K562 (cell line): Measurements from ENCODE around the gene RUSC1. TPM values are rescaled to one million over a fixed set of nuclear protein-coding genes. Genes with fewer than 3 reads are reported as not detected.

Experiments
- CBX3 ChIP-seq, 2 experiments: IDR thresholded peaks; 1 replicate in 1 of 2; 2 replicates in 1 of 2; pipeline ENCODE4 v1.6.1; 2012; ENCODE audit warnings: inconsistent platforms in 2 of 2, low read length in 2 of 2, borderline replicate concordance in 1 of 2, control low read depth in 1 of 2
- CXXC5 ChIP-seq: fragments of 250-450 bp; sonication (Bioruptor Pico); IDR thresholded peaks from 2 replicates; pipeline ENCODE4 v1.8.0; 2022; ENCODE audit warnings: inconsistent platforms, mild to moderate bottlenecking, moderate library complexity
- PML ChIP-seq: IDR thresholded peaks from 2 replicates; pipeline ENCODE4 v1.6.1; 2012; ENCODE audit warnings: low read length, inconsistent platforms
- POLR2A ChIP-seq: fragments of 450-650 bp; conservative IDR thresholded peaks from 2 replicates; pipeline ENCODE4 v1.6.1; 2016
- SMARCB1 ChIP-seq: IDR thresholded peaks from 2 replicates; pipeline ENCODE4 v1.6.1; 2011; ENCODE audit warnings: improper control_type of control experiment, low read depth; ENCODE audit not compliant: insufficient read length
- TEAD1 ChIP-seq, 2 experiments: fragments of 450-650 bp in 1 of 2; sonication (generic) in 1 of 2; formaldehyde crosslinking; IDR thresholded peaks; 2 replicates each; pipeline versions ENCODE4 v1.4.0 to v1.8.0; 2020 to 2022; ENCODE audit warnings: mild to moderate bottlenecking in 2 of 2, missing genetic modification reagents in 1 of 2
- TOE1 ChIP-seq, 2 experiments: fragments of 450-650 bp in 1 of 2; sonication (generic) in 1 of 2; formaldehyde crosslinking in 1 of 2; IDR thresholded peaks; 2 replicates each; pipeline versions ENCODE4 v1.7.1 to v1.8.0; 2016 to 2022; ENCODE audit warnings: borderline replicate concordance in 2 of 2, mild to moderate bottlenecking in 2 of 2, antibody characterized with exemption in 1 of 2, inconsistent platforms in 1 of 2, low read depth in 1 of 2, missing genetic modification reagents in 1 of 2, moderate library complexity in 1 of 2
- polyA plus RNA-seq, 8 experiments: library from polyadenylated mRNA; depleted of rRNA in 4 of 8; stranded (reverse) in 5 of 8; unstranded in 3 of 8; fragments of >200 nt; fragmentation: Nextera tagmentation in 2 of 8; fragmentation: Illumina TruSeq in 1 of 8; extraction: Ambion mirVana in 2 of 8; extraction: Trizol in 1 of 8; gene quantifications; 2 replicates each; pipeline versions ENCODE4 v1.2.1 to v1.2.3, GENCODE V29; 2011 to 2014; ENCODE audit warnings: inconsistent platforms in 1 of 8, missing spikeins in 1 of 8
- total RNA-seq, 7 experiments: library from RNA; depleted of rRNA in 6 of 7; stranded (reverse); fragments of >200 nt in 6 of 7; fragmentation: Illumina TruSeq in 2 of 7; extraction: Trizol in 2 of 7; gene quantifications; 2 replicates each; pipeline versions ENCODE4 v1.2.1 to v1.2.3, GENCODE V29; 2011 to 2021; ENCODE audit warnings: low replicate concordance in 1 of 7
- TF ChIP-seq, protein P1 (sequence below): fragments of 200-800 bp; sonication (Bioruptor generic); IDR thresholded peaks from 2 replicates; pipeline ENCODE4 v1.6.1; 2017; ENCODE audit warnings: missing genetic modification characterization, missing compliant biosample characterization
- TF ChIP-seq, protein P2 (sequence below), 2 experiments: fragments of 200-800 bp in 1 of 2; sonication (Bioruptor generic) in 1 of 2; sonication (generic) in 1 of 2; formaldehyde crosslinking in 1 of 2; IDR thresholded peaks in 1 of 2; conservative IDR thresholded peaks in 1 of 2; 2 replicates each; pipeline versions ENCODE4 v1.5.0 to v1.6.1; 2016 to 2020; ENCODE audit warnings: missing compliant biosample characterization in 1 of 2, missing genetic modification characterization in 1 of 2, missing genetic modification reagents in 1 of 2
- TF ChIP-seq, protein P3 (sequence below), 2 experiments: fragments of 450-650 bp; conservative IDR thresholded peaks; 2 replicates each; pipeline ENCODE4 v1.6.1; 2017; ENCODE audit warnings: mild to moderate bottlenecking in 2 of 2, moderate library complexity in 2 of 2
- TF ChIP-seq, protein P4 (sequence below): fragments of 450-650 bp; IDR thresholded peaks from 2 replicates; pipeline ENCODE4 v1.6.1; 2014; ENCODE audit warnings: low read depth, mild to moderate bottlenecking, moderate library complexity, borderline replicate concordance
- TF ChIP-seq, protein P5 (sequence below): fragments of 450-650 bp; IDR thresholded peaks from 2 replicates; pipeline ENCODE4 v1.6.1; 2018; ENCODE audit not compliant: partially characterized antibody
- TF ChIP-seq, protein P6 (sequence below), 2 experiments: fragments of 450-650 bp in 1 of 2; sonication (generic) in 1 of 2; formaldehyde crosslinking in 1 of 2; IDR thresholded peaks in 1 of 2; conservative IDR thresholded peaks in 1 of 2; 2 replicates each; pipeline versions ENCODE4 v1.6.1 to v1.8.1; 2016 to 2023; ENCODE audit warnings: mild to moderate bottlenecking in 2 of 2, moderate library complexity in 2 of 2, inconsistent platforms in 1 of 2, missing genetic modification reagents in 1 of 2

The RUSC1 gene
- total and polyA plus RNA-seq, 9 of the 15 experiments (the other 6 are each of a cell fraction or from before 2014, with no cell fraction given) = 5.7 to 68.3 (median 33.6) TPM

DNA sequence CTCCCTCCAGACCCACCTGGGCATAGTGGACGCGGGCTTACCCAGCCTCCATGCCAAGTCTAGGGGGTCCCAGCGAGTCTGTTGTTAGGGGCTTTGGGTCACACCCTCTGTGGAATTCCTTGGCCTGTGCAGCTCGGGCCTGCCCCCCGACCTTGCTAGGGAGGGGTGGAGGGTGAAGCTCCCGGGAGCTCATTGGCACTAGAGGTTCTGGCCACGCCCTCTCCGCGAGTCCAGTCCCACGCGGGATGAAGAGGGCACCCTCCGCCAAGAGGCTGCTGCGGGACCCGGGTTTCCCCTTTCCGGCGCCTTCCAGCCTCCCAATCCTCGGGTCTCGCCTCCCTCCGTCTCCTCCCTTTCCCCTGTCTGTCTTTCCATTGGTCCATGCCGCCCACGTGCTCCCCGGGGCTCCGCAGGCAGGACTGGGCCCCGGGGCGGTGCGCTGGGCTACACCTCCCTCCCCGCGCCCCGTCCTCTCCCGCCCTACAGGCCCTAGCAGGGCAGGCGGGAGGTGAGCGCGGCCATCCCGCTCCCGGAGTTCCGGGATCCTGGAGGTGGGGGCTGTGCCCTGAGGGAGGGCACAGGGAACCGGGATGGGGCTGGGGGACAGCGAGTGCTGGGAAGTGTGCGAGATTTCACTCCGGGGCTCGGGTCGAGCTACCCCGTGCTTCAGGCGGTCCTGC is 3.5 kb downstream of the RUSC1 start (continued):
- TF ChIP-seq, protein P1, sequence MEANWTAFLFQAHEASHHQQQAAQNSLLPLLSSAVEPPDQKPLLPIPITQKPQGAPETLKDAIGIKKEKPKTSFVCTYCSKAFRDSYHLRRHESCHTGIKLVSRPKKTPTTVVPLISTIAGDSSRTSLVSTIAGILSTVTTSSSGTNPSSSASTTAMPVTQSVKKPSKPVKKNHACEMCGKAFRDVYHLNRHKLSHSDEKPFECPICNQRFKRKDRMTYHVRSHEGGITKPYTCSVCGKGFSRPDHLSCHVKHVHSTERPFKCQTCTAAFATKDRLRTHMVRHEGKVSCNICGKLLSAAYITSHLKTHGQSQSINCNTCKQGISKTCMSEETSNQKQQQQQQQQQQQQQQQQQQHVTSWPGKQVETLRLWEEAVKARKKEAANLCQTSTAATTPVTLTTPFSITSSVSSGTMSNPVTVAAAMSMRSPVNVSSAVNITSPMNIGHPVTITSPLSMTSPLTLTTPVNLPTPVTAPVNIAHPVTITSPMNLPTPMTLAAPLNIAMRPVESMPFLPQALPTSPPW (CRISPR knock-in tag) = peak; percentile 75
- TF ChIP-seq CXXC5 = peak; percentile 58
- TF ChIP-seq POLR2A = peak; percentile 78
- TF ChIP-seq, protein P2, sequence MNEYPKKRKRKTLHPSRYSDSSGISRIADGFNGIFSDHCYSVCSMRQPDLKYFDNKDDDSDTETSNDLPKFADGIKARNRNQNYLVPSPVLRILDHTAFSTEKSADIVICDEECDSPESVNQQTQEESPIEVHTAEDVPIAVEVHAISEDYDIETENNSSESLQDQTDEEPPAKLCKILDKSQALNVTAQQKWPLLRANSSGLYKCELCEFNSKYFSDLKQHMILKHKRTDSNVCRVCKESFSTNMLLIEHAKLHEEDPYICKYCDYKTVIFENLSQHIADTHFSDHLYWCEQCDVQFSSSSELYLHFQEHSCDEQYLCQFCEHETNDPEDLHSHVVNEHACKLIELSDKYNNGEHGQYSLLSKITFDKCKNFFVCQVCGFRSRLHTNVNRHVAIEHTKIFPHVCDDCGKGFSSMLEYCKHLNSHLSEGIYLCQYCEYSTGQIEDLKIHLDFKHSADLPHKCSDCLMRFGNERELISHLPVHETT (CRISPR knock-in tag; conservative IDR thresholded peaks at IDR 0.05 in 1 of 2, IDR thresholded peaks at IDR 0.05 in 1 of 2) = peak in 1 of 2 experiments; percentile 58; a peak in 1 of 4 replicates
- TF ChIP-seq SMARCB1 = no peak
- 0 out of 2 replicates have a peak, but pooled peaks have one; percentile 9 for TF ChIP-seq TOE1 (IDR thresholded peaks at IDR 0.05; ENCODE audit: borderline replicate concordance)
- no peak for TF ChIP-seq TOE1 (CRISPR knock-in tag; IDR thresholded peaks at IDR 0.05; ENCODE audit: borderline replicate concordance, low read depth)
- TF ChIP-seq, protein P3, sequence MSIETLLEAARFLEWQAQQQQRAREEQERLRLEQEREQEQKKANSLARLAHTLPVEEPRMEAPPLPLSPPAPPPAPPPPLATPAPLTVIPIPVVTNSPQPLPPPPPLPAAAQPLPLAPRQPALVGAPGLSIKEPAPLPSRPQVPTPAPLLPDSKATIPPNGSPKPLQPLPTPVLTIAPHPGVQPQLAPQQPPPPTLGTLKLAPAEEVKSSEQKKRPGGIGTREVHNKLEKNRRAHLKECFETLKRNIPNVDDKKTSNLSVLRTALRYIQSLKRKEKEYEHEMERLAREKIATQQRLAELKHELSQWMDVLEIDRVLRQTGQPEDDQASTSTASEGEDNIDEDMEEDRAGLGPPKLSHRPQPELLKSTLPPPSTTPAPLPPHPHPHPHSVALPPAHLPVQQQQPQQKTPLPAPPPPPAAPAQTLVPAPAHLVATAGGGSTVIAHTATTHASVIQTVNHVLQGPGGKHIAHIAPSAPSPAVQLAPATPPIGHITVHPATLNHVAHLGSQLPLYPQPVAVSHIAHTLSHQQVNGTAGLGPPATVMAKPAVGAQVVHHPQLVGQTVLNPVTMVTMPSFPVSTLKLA (conservative IDR thresholded peaks at IDR 0.05) = peak; percentile 93 to 94
- TF ChIP-seq CBX3 (IDR thresholded peaks at IDR 0.05; ENCODE audit: borderline replicate concordance in 1 of 2, low read length in 2 of 2) = peak in 1 of 2 experiments; percentile 28; a peak in 1 of 3 replicates
- peak in 1 of 2 experiments; percentile 68; a peak in 1 of 4 replicates for TF ChIP-seq TEAD1 (CRISPR knock-in tag; IDR thresholded peaks at IDR 0.05)
- TF ChIP-seq, protein P4, sequence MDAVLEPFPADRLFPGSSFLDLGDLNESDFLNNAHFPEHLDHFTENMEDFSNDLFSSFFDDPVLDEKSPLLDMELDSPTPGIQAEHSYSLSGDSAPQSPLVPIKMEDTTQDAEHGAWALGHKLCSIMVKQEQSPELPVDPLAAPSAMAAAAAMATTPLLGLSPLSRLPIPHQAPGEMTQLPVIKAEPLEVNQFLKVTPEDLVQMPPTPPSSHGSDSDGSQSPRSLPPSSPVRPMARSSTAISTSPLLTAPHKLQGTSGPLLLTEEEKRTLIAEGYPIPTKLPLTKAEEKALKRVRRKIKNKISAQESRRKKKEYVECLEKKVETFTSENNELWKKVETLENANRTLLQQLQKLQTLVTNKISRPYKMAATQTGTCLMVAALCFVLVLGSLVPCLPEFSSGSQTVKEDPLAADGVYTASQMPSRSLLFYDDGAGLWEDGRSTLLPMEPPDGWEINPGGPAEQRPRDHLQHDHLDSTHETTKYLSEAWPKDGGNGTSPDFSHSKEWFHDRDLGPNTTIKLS = no peak; the same call in 1 of the 2 replicates
- TF ChIP-seq, protein P5, sequence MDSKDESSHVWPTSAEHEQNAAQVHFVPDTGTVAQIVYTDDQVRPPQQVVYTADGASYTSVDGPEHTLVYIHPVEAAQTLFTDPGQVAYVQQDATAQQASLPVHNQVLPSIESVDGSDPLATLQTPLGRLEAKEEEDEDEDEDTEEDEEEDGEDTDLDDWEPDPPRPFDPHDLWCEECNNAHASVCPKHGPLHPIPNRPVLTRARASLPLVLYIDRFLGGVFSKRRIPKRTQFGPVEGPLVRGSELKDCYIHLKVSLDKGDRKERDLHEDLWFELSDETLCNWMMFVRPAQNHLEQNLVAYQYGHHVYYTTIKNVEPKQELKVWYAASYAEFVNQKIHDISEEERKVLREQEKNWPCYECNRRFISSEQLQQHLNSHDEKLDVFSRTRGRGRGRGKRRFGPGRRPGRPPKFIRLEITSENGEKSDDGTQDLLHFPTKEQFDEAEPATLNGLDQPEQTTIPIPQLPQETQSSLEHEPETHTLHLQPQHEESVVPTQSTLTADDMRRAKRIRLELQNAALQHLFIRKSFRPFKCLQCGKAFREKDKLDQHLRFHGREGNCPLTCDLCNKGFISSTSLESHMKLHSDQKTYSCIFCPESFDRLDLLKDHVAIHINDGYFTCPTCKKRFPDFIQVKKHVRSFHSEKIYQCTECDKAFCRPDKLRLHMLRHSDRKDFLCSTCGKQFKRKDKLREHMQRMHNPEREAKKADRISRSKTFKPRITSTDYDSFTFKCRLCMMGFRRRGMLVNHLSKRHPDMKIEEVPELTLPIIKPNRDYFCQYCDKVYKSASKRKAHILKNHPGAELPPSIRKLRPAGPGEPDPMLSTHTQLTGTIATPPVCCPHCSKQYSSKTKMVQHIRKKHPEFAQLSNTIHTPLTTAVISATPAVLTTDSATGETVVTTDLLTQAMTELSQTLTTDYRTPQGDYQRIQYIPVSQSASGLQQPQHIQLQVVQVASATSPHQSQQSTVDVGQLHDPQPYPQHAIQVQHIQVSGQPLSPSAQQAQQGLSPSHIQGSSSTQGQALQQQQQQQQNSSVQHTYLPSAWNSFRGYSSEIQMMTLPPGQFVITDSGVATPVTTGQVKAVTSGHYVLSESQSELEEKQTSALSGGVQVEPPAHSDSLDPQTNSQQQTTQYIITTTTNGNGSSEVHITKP = peak; percentile 86
- TF ChIP-seq, protein P6, sequence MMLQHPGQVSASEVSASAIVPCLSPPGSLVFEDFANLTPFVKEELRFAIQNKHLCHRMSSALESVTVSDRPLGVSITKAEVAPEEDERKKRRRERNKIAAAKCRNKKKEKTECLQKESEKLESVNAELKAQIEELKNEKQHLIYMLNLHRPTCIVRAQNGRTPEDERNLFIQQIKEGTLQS (IDR thresholded peaks at IDR 0.05) = no peak
- TF ChIP-seq, protein P6 (CRISPR knock-in tag; conservative IDR thresholded peaks at IDR 0.05) = 0 out of 2 replicates have a peak, but pooled peaks have one; percentile 34
- peak; percentile 30; the same call in 1 of the 2 replicates for TF ChIP-seq PML
